Measurements from ENCODE around the gene TAF1B. TPM values are rescaled to one million over a fixed set of nuclear protein-coding genes. Genes with fewer than 3 reads are reported as not detected.

The TAF1B gene
- total RNA-seq, 3 donors from 2014 or later: 17.0 to 21.6 (median 20.3) TPM

- no peaks in the 10 kb centered on the region for H3K9me3 ChIP-seq
- no peaks in the 10 kb centered on the region for H3K36me3 ChIP-seq
- H3K4me1 ChIP-seq: peaks cover 3 to 11% of the 10 kb centered on the region in 2 donors
- H3K4me3 ChIP-seq: no peak overlapping the region
- intact Hi-C loops (cut with DNase I; ENCODE audit: low total_unique reads): loop anchor here (10.0 kb wide), 1 partner anchor 142 kb away; the partner anchor contains the start of gene GRHL1
- H3K27me3 ChIP-seq: no peaks in the 10 kb centered on the region
- DNase-seq (ENCODE audit: low spot score in 2 of 2): no peak
- TF ChIP-seq CTCF (IDR thresholded peaks at IDR 0.05): no peak
- no peak for TF ChIP-seq POLR2A (IDR thresholded peaks at IDR 0.05)
- no peak for TF ChIP-seq POLR2AphosphoS5 (IDR thresholded peaks at IDR 0.05)
- no peak overlapping the region for H3K27ac ChIP-seq
Observed at GRCh38 chr2:9812945-9813311, 30.3 kb upstream of the TAF1B start.

GRCh38 chr2:9813312-9814128, 29.8 kb upstream of the TAF1B start:
- peak in 1 of 2 donors; percentile 69 for DNase-seq (ENCODE audit: low spot score in 2 of 2)
- Histone ChIP-seq H3K27me3 (no peaks in the 10 kb centered on the region), H3K27ac (no peak overlapping the region), H3K9me3 (no peaks in the 10 kb centered on the region), H3K4me3 (peak overlapping the region in 2 of 3 donors; percentile 17 to 48), H3K4me1 (peaks cover 3 to 7% of the 10 kb centered on the region in 2 donors), H3K36me3 (no peaks in the 10 kb centered on the region)
- peak; percentile 77 to 92 (median 78) for TF ChIP-seq CTCF (IDR thresholded peaks at IDR 0.05)
- TF ChIP-seq POLR2A (IDR thresholded peaks at IDR 0.05): no peak
- peak in 2 of 3 donors; percentile 33 to 43 for TF ChIP-seq POLR2AphosphoS5 (IDR thresholded peaks at IDR 0.05)
- intact Hi-C loops (cut with DNase I; ENCODE audit: low total_unique reads): loop anchor here (10.0 kb wide), 1 partner anchor 141 kb away; the partner anchor contains the start of gene GRHL1

GRCh38 chr2:9814129-9814868, 29.0 kb upstream of the TAF1B start:
- H3K36me3 ChIP-seq: no peaks in the 10 kb centered on the region
- no peaks in the 10 kb centered on the region for H3K27me3 ChIP-seq
- no peak for DNase-seq (ENCODE audit: low spot score in 2 of 2)
- TF ChIP-seq POLR2A (IDR thresholded peaks at IDR 0.05): no peak
- TF ChIP-seq POLR2AphosphoS5 (IDR thresholded peaks at IDR 0.05): no peak
- peak in 1 of 3 donors; percentile 1 for TF ChIP-seq CTCF (IDR thresholded peaks at IDR 0.05)
- H3K27ac ChIP-seq: no peak overlapping the region
- H3K4me3 ChIP-seq: peak overlapping the region in 2 of 3 donors; percentile 17 to 48
- no peaks in the 10 kb centered on the region for H3K9me3 ChIP-seq
- intact Hi-C loops (cut with DNase I; ENCODE audit: low total_unique reads): loop anchor here (10.0 kb wide), 1 partner anchor 141 kb away; the partner anchor contains the start of gene GRHL1
- H3K4me1 ChIP-seq: peaks cover 3 to 5% of the 10 kb centered on the region in 2 donors

- no peaks in the 10 kb centered on the region for H3K27me3 ChIP-seq
- no peak overlapping the region for H3K4me3 ChIP-seq
- H3K27ac ChIP-seq: no peak overlapping the region
- peaks cover 3 to 5% of the 10 kb centered on the region in 2 donors for H3K4me1 ChIP-seq
- no peaks in the 10 kb centered on the region for H3K9me3 ChIP-seq
- no peaks in the 10 kb centered on the region for H3K36me3 ChIP-seq
- DNase-seq (ENCODE audit: low spot score in 2 of 2): no peak
- TF ChIP-seq POLR2A (IDR thresholded peaks at IDR 0.05) (no peak), CTCF (IDR thresholded peaks at IDR 0.05) (no peak), POLR2AphosphoS5 (IDR thresholded peaks at IDR 0.05) (no peak)
- intact Hi-C loops (cut with DNase I; ENCODE audit: low total_unique reads): loop anchor here (10.0 kb wide), 1 partner anchor 140 kb away; the partner anchor contains the start of gene GRHL1
Observed at GRCh38 chr2:9815076-9815475, 28.2 kb upstream of the TAF1B start.

All from breast epithelium (tissue), 4 donors.